GM19372 (cell line): ENCODE measurements around the gene PRKCA.

Experiments
- ATAC-seq: cut with Tn5 transposase; IDR thresholded peaks from one replicate; pipeline ENCODE4 v1.9.1; 2021; ENCODE audit warnings: mild to moderate bottlenecking, low read depth, moderate library complexity; ENCODE audit not compliant: unreplicated experiment

Gene PRKCA

GRCh38 chr17:66662496-66662895, 360.1 kb downstream of the PRKCA start:
- ATAC-seq, result no peak

- no peak for ATAC-seq
These were observed 360.7 kb downstream of the PRKCA start for GRCh38 chr17:66663041-66663606.

- ATAC-seq, result no peak
These were observed 361.9 kb downstream of the PRKCA start for GRCh38 chr17:66664336-66664735.

GRCh38 chr17:66665194-66665593, 362.8 kb downstream of the PRKCA start:
- ATAC-seq, result no peak

GRCh38 chr17:66667090-66667489, 364.7 kb downstream of the PRKCA start:
- peak; percentile 7 for ATAC-seq

- ATAC-seq, result peak; percentile 78
These were observed 365.1 kb downstream of the PRKCA start for GRCh38 chr17:66667491-66668030.

- no peak for ATAC-seq
These were observed 367.8 kb downstream of the PRKCA start for GRCh38 chr17:66670206-66670605.

- ATAC-seq, result no peak
These were observed 368.7 kb downstream of the PRKCA start for GRCh38 chr17:66671156-66671555.

- peak; percentile 56 for ATAC-seq
These were observed 371.4 kb downstream of the PRKCA start for GRCh38 chr17:66673668-66674276.

GRCh38 chr17:66675273-66675990, 373.0 kb downstream of the PRKCA start:
- ATAC-seq, result no peak

- no peak for ATAC-seq
These were observed 373.6 kb downstream of the PRKCA start for GRCh38 chr17:66675991-66676371.

- no peak for ATAC-seq
These were observed 374.0 kb downstream of the PRKCA start for GRCh38 chr17:66676421-66676820.

- no peak for ATAC-seq
These were observed 375.0 kb downstream of the PRKCA start for GRCh38 chr17:66677201-66677981.

- ATAC-seq, result no peak
These were observed 375.6 kb downstream of the PRKCA start for GRCh38 chr17:66678061-66678460.

GRCh38 chr17:66678827-66679226, 376.4 kb downstream of the PRKCA start:
- ATAC-seq, result no peak

- no peak for ATAC-seq
These were observed 377.5 kb downstream of the PRKCA start for GRCh38 chr17:66679631-66680517.

GRCh38 chr17:66682283-66682682, 379.9 kb downstream of the PRKCA start:
- no peak for ATAC-seq

GRCh38 chr17:66684261-66684660, 381.8 kb downstream of the PRKCA start:
- no peak for ATAC-seq

- ATAC-seq, result no peak
These were observed 382.3 kb downstream of the PRKCA start for GRCh38 chr17:66684731-66685130.

- no peak for ATAC-seq
These were observed 384.2 kb downstream of the PRKCA start for GRCh38 chr17:66686601-66687000.
